Fibroblast of peridontal ligament (primary cell): ENCODE data around the gene ARID3B.
"Not testable (repeated sequence)": the region's sequence is repeated elsewhere in the genome, so short reads cannot be mapped to it uniquely, and the experiment has no call there.

ENCODE experiments used
- DNase-seq: peaks from one replicate; pipeline ENCODE4 v3.0.0-alpha.2; 2010; ENCODE audit errors: extremely low read depth

The ARID3B gene

DNA sequence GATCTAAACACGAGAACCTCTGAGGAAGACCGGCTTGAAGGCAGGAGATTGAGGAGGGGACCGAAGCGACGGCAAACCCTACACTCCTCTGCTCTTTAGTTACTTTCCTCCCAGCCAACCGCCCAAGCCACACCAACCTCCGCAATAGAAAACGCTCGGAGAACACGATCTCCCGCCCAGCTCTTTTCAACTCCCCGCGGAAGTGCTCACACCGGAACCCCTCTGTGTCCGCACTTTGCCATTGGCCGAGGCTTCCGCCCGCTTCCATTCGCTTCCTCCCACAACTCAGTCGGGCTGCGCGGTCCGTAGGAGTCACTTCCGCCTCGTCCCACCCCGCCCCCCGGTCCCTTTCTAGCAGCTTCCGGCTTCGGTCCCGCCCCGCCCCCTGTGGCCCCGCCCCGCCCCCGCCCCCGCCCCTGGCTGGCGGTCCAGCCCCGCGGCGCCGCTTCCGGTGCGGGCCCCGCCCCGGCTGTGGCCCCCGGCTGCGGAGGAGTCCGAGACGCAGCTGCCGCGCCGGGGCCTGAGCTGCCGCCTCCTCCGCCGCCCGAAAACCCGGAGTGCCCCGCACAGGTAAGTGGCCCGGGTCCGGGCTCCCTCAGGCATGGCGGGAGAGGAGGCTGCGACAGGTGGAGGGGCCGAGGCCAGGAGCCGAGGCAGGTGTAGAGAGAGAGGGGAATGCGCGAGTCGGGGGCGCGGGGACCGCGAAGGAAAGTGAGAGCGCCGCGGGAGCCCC is at the start of gene ARID3B:
TSS of gene ARID3B (plus strand) at position 460 of the 733 bp plus-strand sequence. CDS start 2,717 bp downstream, outside the sequence.
- DNase-seq, result peak; percentile 93

DNA sequence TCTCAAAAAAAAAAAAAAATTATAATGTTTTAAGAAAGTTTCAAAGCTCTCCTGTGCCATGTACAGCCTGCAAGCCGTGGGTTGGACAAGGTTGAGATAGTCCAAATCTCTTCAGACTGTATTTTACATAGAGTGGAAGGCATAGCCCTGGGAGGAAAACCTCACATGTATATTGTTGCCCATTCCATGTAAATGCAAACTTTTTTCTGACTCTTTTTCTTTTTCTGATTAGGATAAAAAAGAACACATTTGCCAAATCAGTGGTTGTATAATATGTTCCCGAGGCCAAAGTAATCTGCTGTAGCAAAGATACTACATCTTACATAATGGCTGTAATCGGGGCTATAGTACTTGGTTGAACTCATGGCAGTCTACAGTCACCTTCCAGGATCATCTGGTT is 44.4 kb upstream of the ARID3B start:
- DNase-seq, result no peak

DNA sequence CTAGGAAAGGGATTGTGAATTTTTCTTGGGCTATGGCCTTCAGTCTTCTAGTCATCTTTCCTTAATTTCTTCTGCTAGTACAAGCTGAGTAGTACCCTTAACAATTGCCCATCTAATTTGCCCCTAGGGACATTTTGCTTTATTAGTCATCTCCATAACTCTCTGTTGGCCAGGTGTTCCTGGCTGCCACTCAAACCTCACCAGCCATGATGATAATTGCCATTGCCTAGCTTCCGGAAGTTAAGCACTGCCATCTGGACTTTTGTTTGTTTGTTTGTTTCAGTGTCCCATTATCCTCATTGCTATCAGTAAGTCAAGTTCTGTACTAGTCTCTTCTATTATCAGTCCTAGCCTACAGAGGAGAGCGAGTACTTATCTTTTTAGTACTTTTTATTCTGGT is 43.4 kb upstream of the ARID3B start:
- DNase-seq, result no peak

GRCh38 chr15:74499366-74499765 is 41.7 kb upstream of the ARID3B start:
- DNase-seq, result no peak

DNA sequence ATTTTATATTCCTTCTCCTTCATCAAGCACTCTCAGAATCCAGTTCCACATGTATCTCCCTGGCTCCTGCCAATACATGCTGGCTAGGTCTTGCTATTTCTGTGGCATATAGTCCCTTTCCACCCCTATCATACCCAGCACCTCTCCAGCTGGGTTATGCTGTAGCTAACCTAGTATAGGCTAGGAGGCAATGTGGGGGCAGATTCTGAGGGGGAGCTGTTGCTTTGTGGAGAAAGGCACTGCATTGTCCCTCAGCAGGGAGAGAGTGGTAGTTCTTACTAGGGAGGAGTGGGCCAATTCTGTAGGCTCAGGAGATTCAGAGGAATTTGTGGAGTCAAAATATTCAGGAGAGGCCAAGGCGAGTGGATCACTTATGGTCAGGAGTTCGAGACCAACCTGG is 40.6 kb upstream of the ARID3B start:
- DNase-seq, result no peak

GRCh38 chr15:74502301-74502700 is 38.7 kb upstream of the ARID3B start:
- DNase-seq, result no peak

- no peak for DNase-seq
Measured at GRCh38 chr15:74504418-74504817, 36.6 kb upstream of the ARID3B start.

DNA sequence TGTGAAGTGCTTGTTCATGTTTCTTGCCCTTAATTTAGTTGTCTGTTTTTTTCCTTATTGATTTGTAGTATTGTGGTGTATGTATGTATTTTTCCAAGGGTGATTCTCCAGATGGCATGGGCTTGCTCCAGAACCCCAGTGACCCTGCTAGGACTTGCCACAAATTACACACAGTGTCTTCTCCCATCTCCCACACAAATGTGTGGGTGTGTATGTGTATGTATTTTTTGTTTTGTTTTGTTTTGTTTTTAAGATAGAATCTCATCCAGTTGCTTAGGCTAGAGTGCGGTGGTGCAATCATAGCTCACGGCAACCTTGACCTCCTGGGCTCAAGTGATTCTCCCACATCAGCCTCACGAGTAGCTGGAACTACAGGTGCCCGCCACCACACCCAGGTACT is 36.2 kb upstream of the ARID3B start:
- DNase-seq, result no peak

DNA sequence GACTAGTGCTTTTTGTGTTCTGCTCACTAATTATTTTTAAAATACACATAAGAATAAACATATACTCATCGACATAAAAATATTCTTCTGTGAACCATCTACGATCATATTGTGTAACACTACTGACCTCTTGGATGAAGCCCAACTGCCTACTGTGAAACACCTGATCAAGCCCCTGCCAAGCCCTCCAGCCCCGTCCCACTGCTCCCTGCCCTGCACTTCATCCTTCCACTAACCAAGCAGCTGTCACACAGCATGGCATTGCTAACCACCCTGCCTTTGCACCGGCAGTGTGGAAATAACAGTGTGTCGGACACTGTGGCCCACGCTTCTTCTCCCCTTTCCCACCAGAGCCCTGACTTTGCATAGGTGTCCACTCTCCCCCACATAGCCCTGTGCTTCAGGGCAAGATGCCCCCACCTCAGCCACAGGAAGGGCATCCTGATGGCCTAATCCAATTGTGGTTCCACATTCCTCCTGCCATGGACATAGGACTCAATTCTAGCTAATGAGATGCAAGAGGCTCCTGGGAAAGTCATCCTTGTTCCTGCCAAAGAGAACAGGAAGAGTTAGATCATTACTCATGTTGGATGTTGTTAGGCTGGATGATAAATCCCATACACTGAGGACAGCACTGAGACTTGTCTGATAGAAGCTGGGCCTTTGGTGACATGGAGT is 35.0 kb upstream of the ARID3B start:
- no peak for DNase-seq

GRCh38 chr15:74506515-74506840 is 34.5 kb upstream of the ARID3B start:
- no peak for DNase-seq

GRCh38 chr15:74511583-74511982 is 29.4 kb upstream of the ARID3B start:
- no peak for DNase-seq

DNA sequence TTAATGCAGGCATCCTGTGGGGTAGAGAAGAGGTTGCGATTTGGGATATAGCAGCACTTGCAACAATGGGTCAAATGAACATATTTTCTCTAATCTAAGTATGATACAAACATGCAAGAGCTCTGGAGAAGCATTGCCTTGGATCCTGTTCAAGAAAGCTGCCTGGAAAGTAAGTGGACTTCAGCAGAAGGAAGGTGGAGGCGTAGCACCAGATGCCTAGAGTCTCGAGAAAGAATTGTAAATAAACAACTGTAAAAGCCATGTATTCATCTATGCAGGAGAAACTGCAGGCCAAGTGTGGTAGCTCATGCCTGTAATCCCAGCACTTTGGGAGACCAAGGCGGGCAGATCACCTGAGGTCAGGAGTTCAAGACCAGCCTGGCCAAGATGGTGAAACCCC is 27.0 kb upstream of the ARID3B start:
- DNase-seq, result not testable (repeated sequence)

- no peak for DNase-seq
Measured at GRCh38 chr15:74517096-74517495, 23.9 kb upstream of the ARID3B start.

DNA sequence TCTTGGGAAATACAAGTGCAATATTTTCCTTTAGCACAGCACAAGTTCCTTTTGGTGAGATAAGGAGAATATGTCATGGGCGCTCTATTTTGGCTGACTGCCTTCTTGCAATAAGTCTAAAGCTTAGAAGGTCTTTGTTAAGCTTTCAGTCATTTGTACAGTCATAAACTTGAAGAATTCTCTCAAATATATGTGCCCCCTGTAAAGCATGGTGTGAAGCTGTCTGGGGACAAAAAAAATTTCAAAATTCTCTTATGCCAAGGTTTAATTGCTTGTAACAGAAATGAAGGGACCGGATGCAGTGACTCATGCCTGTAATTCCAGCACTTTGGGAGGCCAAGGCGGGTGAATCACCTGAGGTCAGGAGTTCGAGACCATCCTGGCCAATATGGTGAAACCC is 21.7 kb upstream of the ARID3B start:
- DNase-seq, result no peak

DNA sequence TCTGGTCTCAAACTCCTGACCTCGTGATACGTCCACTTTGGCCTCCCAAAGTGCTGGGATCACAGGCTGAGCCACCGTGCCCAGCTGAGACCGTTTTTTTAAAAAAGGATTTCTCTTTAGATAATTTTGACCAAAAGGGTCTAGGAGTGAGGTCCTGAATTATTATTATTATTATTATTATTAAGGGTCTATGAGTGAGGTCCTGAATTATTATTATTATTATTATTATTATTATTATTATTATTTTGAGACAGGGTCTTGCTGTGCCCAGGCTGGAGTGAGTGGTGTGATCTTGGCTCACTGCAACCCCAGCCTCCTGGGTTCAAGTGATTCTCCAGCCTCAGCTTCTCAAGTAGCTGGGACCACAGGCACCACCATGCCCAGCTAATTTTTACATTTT is 20.6 kb upstream of the ARID3B start:
- no peak for DNase-seq

GRCh38 chr15:74523982-74524381 is 17.0 kb upstream of the ARID3B start:
- DNase-seq, result no peak

GRCh38 chr15:74525309-74525708 is 15.7 kb upstream of the ARID3B start:
- DNase-seq, result no peak

DNA sequence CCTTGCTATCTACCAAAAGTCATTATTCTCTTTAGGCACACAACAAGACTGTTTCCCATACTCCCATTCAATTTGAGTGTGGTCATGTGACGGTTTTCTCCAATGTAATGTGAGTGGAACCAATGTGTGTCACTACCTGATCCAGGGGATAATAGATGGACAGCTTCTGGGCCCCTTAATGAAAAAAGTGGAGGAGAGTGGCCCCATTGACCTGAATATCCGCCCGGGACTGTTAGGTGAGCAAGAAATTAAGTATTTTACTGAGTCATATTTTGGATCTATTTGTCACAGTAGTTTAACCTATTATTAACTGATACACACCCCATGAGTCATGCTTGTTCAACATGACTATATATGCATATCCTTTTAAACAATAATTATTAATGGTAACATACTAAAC is 15.1 kb upstream of the ARID3B start:
- no peak for DNase-seq

DNA sequence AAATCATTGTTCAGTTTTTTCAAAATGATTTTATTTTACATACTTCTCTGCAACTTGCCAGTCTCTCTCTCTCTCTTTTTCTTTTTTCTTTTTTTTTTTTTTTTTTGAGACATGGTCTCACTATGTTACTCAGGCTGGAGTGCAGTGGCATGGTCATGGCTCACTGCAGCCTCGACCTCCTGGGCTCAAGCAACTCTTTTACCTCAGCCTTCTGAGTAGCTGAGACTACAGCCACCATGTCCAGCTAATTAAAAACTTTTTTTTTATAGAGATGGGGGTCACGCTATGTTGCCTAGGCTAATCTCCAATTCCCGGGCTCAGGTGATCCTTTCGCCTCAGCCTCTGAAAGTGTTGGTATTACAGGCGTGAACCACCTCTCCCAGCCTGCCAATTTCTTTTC is 12.1 kb upstream of the ARID3B start:
- no peak for DNase-seq

GRCh38 chr15:74529921-74530320 is 11.1 kb upstream of the ARID3B start:
- peak; percentile 48 for DNase-seq

DNA sequence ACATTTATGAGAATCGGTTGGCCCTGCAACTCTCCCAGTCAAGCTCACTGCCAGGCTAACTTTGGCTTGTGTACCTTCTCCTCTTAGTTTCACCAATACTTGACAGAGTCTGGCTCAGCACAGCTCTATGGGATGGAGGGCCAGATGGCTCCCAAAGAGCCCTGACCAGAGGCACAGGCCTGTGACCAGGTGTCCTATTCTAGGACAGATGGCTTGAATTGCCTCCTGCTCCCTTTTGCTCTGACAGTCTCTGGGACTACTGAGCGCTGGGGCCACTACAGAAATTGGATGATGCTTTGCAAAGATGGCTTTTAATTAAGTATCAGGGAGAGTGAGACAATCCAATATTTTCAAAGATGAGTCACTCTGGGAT is 10.3 kb upstream of the ARID3B start:
- no peak for DNase-seq

DNA sequence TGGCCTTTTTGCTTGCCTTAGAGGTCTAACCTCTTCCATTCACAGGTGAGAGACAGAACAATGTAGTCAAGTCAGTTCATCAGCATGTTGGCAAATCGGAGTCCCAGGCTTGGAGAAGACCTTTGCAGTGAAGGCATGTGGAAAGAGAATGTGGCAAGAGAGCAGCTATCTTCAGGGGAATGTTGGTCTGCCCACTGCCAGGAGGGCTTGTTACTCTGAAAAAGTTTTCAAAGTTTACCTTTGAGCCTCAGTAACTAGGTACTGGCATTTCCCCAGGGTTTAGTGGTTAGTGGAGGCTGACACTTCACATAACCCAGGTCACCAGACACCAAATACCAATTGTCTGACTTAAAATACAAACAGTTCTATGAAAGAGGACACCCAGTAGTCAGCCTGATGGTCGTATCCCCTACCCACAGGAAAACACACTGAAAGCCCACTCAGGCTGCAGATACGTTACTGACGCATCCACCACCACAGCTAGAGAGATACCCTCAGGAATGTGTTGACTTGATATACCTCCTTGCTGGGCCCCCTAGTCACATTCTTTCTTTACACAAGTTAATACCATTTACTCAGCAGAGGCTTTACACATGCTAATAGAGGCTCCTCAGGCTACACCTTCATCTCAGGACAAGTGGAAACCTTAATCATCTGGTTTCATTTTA is 9.7 kb upstream of the ARID3B start:
- DNase-seq, result peak; percentile 31

DNA sequence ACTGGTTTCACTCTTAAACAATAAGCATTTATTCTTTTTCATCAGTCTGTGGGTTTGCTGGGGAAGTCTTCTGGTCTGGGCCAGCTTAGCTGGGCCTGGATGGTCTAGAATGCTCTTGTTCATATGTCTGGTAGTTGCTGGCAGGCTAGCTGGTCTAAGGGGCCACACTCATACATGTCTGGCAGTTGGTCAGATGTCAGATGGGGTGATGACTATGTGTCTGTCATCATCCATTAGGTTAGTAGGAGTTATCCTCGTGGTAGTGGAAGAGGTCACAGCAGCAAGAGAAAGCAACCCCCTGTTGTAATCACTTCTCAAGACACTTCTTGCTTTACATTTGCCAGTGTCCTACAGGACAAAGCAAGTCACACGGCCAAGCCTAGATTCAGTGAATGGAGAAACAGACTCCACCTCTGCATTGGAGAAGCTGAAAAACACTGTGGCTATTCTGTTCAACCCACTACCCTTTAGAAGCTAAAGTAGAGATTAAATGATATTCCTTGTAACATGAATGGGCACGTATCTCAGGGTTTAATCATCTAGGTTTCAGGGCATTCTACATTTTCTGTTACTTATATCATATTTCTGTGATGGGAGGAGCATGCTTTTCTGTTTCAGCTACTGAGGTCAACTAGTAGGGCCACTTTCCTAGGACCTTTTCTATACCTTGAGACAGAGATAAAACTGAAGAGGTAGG is 5.5 kb upstream of the ARID3B start:
- DNase-seq, result no peak
